CD4-positive, alpha-beta T cell (primary cell): ENCODE data around the gene PTPRN2. TPM values are rescaled to one million over a fixed set of nuclear protein-coding genes. Genes with fewer than 3 reads are reported as not detected.
"Not testable (repeated sequence)": the region's sequence is repeated elsewhere in the genome, so short reads cannot be mapped to it uniquely, and the experiment has no call there.

Experiments
- ATAC-seq: fragments of 200-7000 bp; cut with Tn5 transposase; one replicate; pipeline ENCODE4 v1.10.0; 2022; ENCODE audit warnings: mild to moderate bottlenecking; ENCODE audit not compliant: poor library complexity
- CTCF ChIA-PET: fragments of 350-600 bp; sonication (Branson Sonifier 250); formaldehyde crosslinking; loops from one replicate; lab custom pipeline; 2021; ENCODE audit warnings: antibody characterized with exemption, inconsistent platforms; lab: Charles Lee
- POLR2A ChIA-PET: fragments of 350-600 bp; sonication (Branson Sonifier 250); formaldehyde crosslinking; loops from one replicate; lab custom pipeline; 2021; ENCODE audit warnings: antibody characterized with exemption, inconsistent platforms; lab: Charles Lee
- DNase-seq, 14 experiments: peaks; one replicate each; pipeline ENCODE4 v3.0.0-alpha.2; 2013 to 2020; ENCODE audit warnings: mixed read lengths in 2 of 14
- H3K27ac ChIP-seq, 2 donors: one replicate each; pipeline versions ENCODE4 v1.5.1 to v1.7.0; 2013; ENCODE audit warnings: low read length in 2 of 2, low read depth in 1 of 2, mild to moderate bottlenecking in 1 of 2
- H3K27me3 ChIP-seq, 2 experiments: 1 replicate in 1 of 2; 2 replicates in 1 of 2; pipeline versions ENCODE4 v1.6.1 to v1.7.0; 2013; ENCODE audit warnings: low read length in 2 of 2, control low read depth in 1 of 2, mild to moderate bottlenecking in 1 of 2, moderate library complexity in 1 of 2; ENCODE audit not compliant: insufficient read depth in 2 of 2, control insufficient read depth in 1 of 2
- H3K36me3 ChIP-seq: one replicate; pipeline ENCODE4 v1.6.1; 2013; ENCODE audit warnings: low read length, control low read depth; ENCODE audit not compliant: insufficient read depth
- H3K4me1 ChIP-seq: one replicate; pipeline ENCODE4 v1.6.1; 2013; ENCODE audit warnings: low read length, control low read depth; ENCODE audit not compliant: insufficient read depth
- H3K4me3 ChIP-seq: one replicate; pipeline ENCODE4 v1.5.1; 2013; ENCODE audit warnings: mild to moderate bottlenecking, low read length, moderate library complexity
- H3K9me3 ChIP-seq, 2 experiments: 1 replicate in 1 of 2; 2 replicates in 1 of 2; pipeline versions ENCODE4 v1.6.1 to v1.7.0; 2013; ENCODE audit warnings: low read length in 2 of 2, mild to moderate bottlenecking in 2 of 2, control low read depth in 1 of 2, moderate library complexity in 1 of 2; ENCODE audit not compliant: control insufficient read depth in 1 of 2, insufficient read depth in 1 of 2
- H3K27ac Mint-ChIP-seq: one replicate; pipeline ENCODE4 v1.8.0; 2020; ENCODE audit warnings: mixed read lengths
- H3K27me3 Mint-ChIP-seq: one replicate; pipeline ENCODE4 v1.8.0; 2021; ENCODE audit warnings: mixed read lengths
- H3K36me3 Mint-ChIP-seq: one replicate; pipeline ENCODE4 v1.8.0; 2021; ENCODE audit warnings: low read depth, mixed read lengths
- H3K4me1 Mint-ChIP-seq: one replicate; pipeline ENCODE4 v1.8.0; 2021; ENCODE audit warnings: low read depth, mixed read lengths
- H3K4me3 Mint-ChIP-seq: one replicate; pipeline ENCODE4 v1.8.0; 2020; ENCODE audit warnings: mild to moderate bottlenecking, mixed read lengths
- H3K9me3 Mint-ChIP-seq: one replicate; pipeline ENCODE4 v1.8.0; 2020; ENCODE audit warnings: mixed read lengths
- intact Hi-C, 2 experiments: fragments of 100-400 bp; cut with DNase I in 1 of 2; cut with micrococcal nuclease in 1 of 2; formaldehyde crosslinking; loops; one replicate each; pipeline versions ENCODE4 v1.15.1 to v1.9.0; 2023 to 2025; cut with DNase I, micrococcal nuclease
- total RNA-seq, 174 experiments: library from RNA in 2 of 174; stranded (reverse) in 2 of 174; gene quantifications; one replicate each; pipeline ENCODE4 v1.2.3 and lab custom pipeline; 2021 to 2026
- TF ChIP-seq, protein P1 (sequence below): fragments of 200-600 bp; IDR thresholded peaks from one replicate; pipeline ENCODE4 v1.8.0; 2022; ENCODE audit warnings: antibody characterized with exemption, mild to moderate bottlenecking

The PTPRN2 gene
- total RNA-seq, 2 experiments from 2014 or later, result 0.34 to 0.44 TPM

DNA sequence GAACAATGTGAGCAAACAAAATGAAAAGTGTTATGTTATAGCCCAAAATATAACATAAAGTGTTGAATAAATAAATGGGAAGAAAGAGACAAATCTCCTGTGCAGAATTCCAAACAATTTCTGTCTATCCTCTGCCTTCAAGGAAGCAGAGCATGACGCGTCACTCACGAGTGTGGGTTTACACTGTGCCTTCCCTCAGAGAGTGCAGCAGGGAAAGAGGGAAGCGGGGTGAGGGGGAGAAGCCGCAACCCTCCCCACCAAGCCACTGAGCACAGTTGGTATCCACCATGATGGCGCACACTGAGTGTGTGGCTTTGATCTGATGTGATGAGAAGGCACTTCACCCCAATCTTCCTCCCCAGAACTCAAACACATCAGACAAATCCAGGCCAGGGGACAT, 74.8 kb downstream of the PTPRN2 start:
- H3K27me3 ChIP-seq, result no peaks in the 10 kb centered on the region
- Mint-ChIP-seq H3K27ac (no peak overlapping the region), H3K4me3 (no peak overlapping the region), H3K36me3 (no peaks in the 10 kb centered on the region), H3K27me3 (peaks cover 17% of the 10 kb centered on the region), H3K4me1 (no peaks in the 10 kb centered on the region), H3K9me3 (peaks cover 10% of the 10 kb centered on the region)
- H3K27ac ChIP-seq, result no peak overlapping the region
- POLR2A ChIA-PET, result no interaction called here
- peaks cover 20 to 46% of the 10 kb centered on the region in 2 experiments for H3K9me3 ChIP-seq
- CTCF ChIA-PET, result no interaction called here
- DNase-seq (no peak), ATAC-seq (no peak)
- no peak overlapping the region for H3K4me3 ChIP-seq
- no peaks in the 10 kb centered on the region for H3K4me1 ChIP-seq
- no peaks in the 10 kb centered on the region for H3K36me3 ChIP-seq
- intact Hi-C loops, result no loop called here
- TF ChIP-seq, protein P1, sequence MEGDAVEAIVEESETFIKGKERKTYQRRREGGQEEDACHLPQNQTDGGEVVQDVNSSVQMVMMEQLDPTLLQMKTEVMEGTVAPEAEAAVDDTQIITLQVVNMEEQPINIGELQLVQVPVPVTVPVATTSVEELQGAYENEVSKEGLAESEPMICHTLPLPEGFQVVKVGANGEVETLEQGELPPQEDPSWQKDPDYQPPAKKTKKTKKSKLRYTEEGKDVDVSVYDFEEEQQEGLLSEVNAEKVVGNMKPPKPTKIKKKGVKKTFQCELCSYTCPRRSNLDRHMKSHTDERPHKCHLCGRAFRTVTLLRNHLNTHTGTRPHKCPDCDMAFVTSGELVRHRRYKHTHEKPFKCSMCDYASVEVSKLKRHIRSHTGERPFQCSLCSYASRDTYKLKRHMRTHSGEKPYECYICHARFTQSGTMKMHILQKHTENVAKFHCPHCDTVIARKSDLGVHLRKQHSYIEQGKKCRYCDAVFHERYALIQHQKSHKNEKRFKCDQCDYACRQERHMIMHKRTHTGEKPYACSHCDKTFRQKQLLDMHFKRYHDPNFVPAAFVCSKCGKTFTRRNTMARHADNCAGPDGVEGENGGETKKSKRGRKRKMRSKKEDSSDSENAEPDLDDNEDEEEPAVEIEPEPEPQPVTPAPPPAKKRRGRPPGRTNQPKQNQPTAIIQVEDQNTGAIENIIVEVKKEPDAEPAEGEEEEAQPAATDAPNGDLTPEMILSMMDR, result no peak

DNA sequence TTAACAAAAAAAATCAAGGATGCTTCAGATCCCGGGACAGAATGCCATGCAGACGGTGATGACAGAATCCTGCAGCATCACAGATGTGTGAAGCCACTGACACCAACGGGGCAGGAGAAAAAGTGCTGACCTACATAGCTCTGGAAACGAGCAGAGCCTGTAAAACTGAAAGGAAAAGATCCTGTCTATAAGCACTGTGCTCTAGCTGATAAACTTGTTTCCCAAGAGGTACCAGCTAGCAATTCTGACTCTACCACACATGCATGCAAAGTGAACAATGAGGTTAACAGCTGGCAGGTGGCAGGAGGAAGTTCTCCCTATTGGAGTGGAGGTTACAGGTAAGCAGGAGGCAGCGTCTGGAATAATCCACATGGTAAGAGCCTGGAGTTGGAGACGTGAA, 75.6 kb downstream of the PTPRN2 start:
- Histone ChIP-seq H3K27ac (no peak overlapping the region), H3K4me3 (no peak overlapping the region), H3K9me3 (peaks cover 20 to 48% of the 10 kb centered on the region in 2 experiments), H3K36me3 (no peaks in the 10 kb centered on the region), H3K27me3 (no peaks in the 10 kb centered on the region), H3K4me1 (no peaks in the 10 kb centered on the region)
- DNase-seq, result no peak
- H3K4me1 Mint-ChIP-seq, result no peaks in the 10 kb centered on the region
- intact Hi-C loops, result no loop called here
- peaks cover 10% of the 10 kb centered on the region for H3K9me3 Mint-ChIP-seq
- ChIA-PET POLR2A (no interaction called here), CTCF (no interaction called here)
- TF ChIP-seq, protein P1, result no peak
- H3K36me3 Mint-ChIP-seq, result no peaks in the 10 kb centered on the region
- no peak overlapping the region for H3K27ac Mint-ChIP-seq
- no peak for ATAC-seq
- H3K4me3 Mint-ChIP-seq, result no peak overlapping the region
- H3K27me3 Mint-ChIP-seq, result peaks cover 19% of the 10 kb centered on the region

DNA sequence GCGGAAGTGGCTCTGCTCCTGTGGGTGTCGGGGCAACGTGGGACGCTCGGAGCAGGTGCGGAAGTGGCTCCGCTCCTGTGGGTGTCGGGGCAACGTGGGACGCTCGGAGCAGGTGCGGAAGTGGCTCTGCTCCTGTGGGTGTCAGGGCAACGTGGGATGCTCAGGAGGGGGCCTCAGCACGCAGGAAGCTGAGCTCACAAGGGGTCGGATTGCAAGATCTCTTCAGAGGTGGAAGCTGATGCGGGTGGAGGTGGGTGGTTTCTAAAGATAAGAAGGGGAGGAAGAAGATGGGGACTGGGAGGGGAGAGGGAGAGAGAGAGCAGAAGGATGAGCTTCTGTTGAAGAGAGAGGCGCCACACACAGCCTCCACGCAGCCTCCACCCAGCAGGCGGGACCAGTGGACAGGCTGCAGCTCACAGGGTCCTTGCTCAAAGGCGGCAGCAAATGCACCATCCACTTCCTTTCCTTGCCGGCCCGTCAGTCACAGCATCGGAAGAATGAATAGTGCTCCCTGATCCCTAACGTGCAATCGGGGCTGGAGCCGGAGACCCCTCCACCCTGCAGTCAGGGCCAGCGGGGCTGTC, 78.7 kb downstream of the PTPRN2 start:
- no peak overlapping the region for H3K4me3 Mint-ChIP-seq
- no peaks in the 10 kb centered on the region for H3K36me3 Mint-ChIP-seq
- Histone ChIP-seq H3K27me3 (no peaks in the 10 kb centered on the region), H3K4me3 (no peak overlapping the region), H3K4me1 (no peaks in the 10 kb centered on the region), H3K27ac (no peak overlapping the region), H3K9me3 (peaks cover 28 to 66% of the 10 kb centered on the region in 2 experiments), H3K36me3 (no peaks in the 10 kb centered on the region)
- ATAC-seq (no peak), DNase-seq (no peak)
- TF ChIP-seq, protein P1, result no peak
- peaks cover 9% of the 10 kb centered on the region for H3K9me3 Mint-ChIP-seq
- no peaks in the 10 kb centered on the region for H3K4me1 Mint-ChIP-seq
- CTCF ChIA-PET, result no interaction called here
- intact Hi-C loops, result no loop called here
- POLR2A ChIA-PET, result no interaction called here
- no peak overlapping the region for H3K27ac Mint-ChIP-seq
- H3K27me3 Mint-ChIP-seq, result peaks cover 20% of the 10 kb centered on the region

DNA sequence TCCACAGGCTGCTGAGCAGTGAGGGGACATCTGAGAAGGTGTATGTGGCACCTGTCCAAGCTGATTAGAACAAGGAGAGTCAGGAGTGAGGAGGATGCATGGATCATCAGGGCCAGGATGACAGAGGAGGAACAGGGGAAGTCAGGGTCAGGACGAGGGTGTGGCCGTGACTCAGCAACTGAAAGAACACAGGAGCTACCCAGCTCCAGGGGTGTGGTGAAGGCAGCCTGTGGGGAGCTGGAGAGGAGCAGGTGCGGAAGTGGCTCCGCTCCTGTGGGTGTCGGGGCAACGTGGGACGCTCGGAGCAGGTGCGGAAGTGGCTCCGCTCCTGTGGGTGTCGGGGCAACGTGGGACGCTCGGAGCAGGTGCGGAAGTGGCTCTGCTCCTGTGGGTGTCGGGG, 79.3 kb downstream of the PTPRN2 start:
- H3K4me1 Mint-ChIP-seq, H3K4me1 ChIP-seq, H3K27me3 ChIP-seq, H3K27ac Mint-ChIP-seq, H3K36me3 ChIP-seq, H3K9me3 Mint-ChIP-seq, POLR2A ChIA-PET, H3K27ac ChIP-seq, H3K36me3 Mint-ChIP-seq, intact Hi-C loops, H3K4me3 ChIP-seq, H3K4me3 Mint-ChIP-seq, DNase-seq, CTCF ChIA-PET, ATAC-seq: not testable (repeated sequence)
- H3K27me3 Mint-ChIP-seq, result peaks cover 23% of the 10 kb centered on the region
- peaks cover 28 to 66% of the 10 kb centered on the region in 2 experiments for H3K9me3 ChIP-seq
